NK-92 treated with Interleukin-12 subunit alpha and Interleukin-12 subunit beta, amount 100 ng/mL, for 24 hours (cell line): ENCODE results near the gene DIDO1.

Experiments used
- DNase-seq: peaks from one replicate; lab custom pipeline; 2025; lab: John Stamatoyannopoulos, UW

DIDO1 gene

GRCh38 chr20:62950741-62951140 is 24.4 kb upstream of the DIDO1 start:
- DNase-seq = no peak

DNA sequence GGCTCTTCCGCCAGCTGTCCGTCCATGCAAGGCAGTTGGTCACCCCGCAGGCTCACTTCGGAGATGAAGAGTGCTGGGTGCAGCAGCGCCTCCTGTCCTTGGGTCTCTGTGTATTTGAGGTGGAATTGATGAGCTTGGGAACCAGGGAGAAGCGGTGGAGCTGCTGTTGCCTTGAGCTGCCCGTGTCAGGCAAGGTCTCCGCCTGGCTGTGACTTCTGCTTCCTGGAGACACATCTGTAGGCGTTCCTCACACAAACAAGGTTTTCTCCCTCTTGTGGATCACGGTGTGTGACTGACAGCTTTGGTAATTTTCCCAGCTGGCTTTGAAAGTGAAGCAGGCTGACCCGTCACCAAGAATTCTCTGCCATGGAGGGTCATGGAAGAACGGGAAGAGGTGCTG is 23.7 kb upstream of the DIDO1 start:
- DNase-seq = no peak

- DNase-seq = no peak
Observed at GRCh38 chr20:62949153-62949821, 23.0 kb upstream of the DIDO1 start.

DNA sequence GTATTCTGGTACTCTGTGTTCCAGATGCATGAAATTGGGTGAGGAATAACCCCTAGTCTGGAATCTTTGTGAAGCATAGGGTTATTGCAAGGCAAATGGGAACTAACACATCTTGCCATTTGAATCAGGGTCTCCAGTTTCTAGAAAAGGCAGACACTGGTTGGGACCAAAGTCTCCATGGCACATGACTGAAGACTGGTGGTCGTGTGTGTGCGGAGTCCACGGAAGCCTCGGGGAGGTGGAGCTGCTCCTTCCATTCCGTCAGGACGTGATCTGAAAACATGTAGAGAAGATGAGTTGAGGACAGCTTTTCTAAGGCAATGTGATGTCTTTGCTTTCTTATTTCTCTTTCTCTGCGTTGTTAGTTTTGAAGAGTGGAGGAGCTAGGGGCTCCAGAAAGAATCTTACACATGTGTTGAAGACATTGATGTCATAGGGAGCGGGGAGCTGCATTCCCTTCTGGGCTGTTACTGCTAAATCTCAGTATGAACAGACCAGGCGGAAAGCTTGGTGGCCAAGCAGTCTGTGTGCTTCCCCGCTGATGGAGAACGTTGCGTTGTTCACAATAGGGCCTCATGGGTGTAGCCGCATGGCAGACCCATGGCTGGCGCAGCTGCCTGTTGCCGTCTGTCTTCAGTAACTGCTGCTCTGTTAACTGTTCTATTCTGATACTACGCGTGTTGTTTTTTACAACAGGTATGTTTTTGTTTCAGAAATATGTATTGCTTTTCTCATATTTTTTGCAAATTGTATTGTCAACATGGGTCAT is 21.4 kb upstream of the DIDO1 start:
- no peak for DNase-seq

- DNase-seq = no peak
Observed at GRCh38 chr20:62946918-62947317, 20.6 kb upstream of the DIDO1 start.

DNA sequence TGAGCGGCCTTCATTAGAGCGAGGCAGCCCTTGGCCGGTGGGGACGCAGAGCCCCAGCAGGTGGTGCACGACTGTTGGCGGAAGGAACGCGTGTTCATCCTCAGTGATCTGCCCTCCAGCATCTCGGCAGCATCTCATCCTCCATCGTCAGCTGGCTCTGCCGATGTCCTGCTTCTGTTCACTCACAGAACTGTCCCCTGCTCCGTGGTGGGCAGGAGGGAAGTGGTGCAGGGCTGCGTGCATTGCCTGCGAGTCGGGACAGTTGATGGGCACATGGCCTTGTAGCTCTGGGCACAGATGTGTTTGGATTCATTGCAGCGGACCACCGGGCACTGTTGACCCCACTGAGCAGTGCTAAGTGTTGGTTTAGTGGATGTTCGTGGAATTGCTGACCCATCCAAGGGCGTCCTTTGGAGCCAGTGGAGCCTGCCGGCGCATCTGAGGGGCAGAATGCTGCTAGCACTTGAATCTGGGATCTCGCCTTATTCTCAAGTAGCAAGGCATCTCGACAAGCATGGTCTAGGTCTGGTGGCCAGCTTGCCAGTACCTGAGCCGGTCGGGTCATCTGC is 19.6 kb upstream of the DIDO1 start:
- no peak for DNase-seq

DNA sequence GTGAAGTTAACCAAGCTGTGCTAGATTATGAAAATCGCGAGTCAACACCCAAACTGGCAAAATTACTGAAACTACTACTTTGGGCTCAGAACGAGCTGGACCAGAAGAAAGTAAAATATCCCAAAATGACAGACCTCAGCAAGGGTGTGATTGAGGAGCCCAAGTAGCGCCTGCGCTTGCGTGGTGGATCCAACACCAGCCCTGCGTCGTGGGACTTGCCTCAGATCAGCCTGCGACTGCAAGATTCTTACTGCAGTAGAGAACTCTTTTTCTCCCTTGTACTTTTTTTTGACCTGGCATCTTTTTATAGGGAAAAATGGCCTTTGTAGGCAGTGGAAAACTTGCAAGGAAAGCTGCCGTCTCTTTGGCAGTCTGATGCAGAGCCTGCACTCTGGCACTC is 18.4 kb upstream of the DIDO1 start:
- no peak for DNase-seq

DNA sequence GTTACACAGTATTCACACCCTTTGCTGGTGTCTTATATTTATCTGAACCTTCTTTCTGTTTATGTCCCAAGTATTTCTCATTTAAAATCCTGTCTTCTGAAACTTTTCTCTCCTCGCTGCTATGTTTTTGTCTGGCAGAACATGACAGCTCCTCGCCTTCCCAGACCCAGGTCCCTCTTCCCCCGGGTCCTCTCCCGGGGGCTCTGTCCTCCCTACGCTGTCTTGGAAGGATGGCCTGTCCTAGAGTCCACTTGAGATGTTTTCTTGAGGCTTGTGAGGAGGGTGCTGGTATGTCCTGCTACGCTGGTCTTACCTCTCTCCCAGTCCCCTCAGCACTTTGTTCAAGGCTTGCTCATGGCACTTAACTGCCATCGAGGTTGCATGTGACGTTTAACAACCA is 17.9 kb upstream of the DIDO1 start:
- no peak for DNase-seq

GRCh38 chr20:62943396-62943795 is 17.1 kb upstream of the DIDO1 start:
- DNase-seq = no peak

GRCh38 chr20:62942456-62942855 is 16.2 kb upstream of the DIDO1 start:
- no peak for DNase-seq

DNA sequence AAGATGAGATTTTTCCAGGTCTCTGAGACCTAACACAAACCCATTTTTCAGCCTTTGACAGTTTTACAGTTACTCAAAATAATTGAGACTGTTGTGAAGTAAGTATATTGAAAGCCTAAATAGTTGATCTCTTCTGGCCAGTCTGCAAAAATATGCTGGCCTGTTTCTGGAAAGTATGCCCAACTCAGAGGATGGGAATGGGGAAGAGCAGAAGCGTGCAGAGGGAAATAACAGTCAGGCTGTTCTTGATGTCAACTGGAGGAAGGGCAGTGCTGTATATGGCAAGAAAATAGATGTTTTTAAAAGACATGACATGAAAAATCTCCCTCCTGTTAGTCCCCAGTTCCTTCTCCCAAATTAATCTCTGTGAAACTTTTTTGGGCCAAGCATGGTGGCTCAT is 15.5 kb upstream of the DIDO1 start:
- no peak for DNase-seq

DNA sequence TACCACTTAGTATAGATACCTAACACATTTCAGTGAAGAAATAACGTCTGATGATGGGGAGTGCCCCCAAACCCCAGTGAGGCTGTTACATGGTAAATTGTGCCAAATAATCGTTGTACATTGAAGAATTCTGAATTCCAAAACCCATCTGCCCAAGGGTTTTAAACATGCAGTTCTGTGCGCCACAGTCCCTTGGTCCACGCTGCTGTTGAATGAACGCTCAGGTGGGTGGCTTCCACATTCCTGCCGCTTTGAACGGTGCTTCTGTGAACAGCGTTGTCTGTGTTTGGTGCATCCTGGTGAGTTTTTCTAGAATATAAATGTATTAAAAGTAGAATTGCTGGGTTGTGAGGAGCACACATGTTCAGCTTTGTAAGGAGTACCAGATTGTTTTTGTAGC is 14.6 kb upstream of the DIDO1 start:
- no peak for DNase-seq

DNA sequence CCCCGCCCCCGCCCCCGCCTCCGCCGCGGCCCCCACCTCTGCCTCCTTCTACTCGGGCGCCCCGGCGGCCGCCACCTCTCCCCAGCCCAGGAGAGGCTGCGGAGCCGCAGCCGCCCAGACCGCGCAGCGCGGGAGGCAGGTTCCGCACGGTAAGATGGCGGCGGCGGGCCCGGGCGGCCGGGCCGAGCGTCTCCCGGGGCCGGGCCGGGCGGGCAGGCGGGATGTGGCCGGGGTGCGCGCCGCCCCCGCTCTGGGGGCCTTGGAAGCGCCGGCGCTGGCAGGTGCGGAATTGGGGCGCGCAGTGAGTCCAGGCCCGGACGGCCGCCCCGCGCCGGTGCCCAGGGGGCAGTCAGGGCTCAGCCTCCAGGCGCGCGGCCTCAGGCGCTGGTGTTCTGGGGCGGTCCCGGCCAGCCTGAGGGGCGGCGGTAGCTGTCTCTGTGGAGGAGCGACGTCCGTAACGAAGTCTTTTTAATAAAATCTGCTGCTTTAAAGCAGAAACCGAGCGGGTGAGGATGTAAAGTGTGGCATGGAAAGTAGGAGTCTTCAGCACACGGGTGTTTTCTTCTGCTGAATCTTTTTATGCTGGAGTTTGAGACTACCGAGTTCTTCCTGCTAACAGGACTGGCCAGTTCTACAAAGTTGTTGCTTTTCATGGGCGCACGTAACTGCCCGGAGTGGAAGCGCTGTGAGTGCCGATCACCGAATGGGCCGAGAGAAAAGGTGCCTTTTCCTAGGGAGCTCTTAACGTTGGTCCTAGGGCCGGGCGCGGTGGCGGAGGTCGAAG is 12.0 kb upstream of the DIDO1 start, which contains the start of gene GID8:
Gene GID8, plus strand, starts transcription at position 43 of the 784 bp plus-strand sequence. CDS start 3,356 bp downstream, outside the sequence.
- DNase-seq = no peak

DNA sequence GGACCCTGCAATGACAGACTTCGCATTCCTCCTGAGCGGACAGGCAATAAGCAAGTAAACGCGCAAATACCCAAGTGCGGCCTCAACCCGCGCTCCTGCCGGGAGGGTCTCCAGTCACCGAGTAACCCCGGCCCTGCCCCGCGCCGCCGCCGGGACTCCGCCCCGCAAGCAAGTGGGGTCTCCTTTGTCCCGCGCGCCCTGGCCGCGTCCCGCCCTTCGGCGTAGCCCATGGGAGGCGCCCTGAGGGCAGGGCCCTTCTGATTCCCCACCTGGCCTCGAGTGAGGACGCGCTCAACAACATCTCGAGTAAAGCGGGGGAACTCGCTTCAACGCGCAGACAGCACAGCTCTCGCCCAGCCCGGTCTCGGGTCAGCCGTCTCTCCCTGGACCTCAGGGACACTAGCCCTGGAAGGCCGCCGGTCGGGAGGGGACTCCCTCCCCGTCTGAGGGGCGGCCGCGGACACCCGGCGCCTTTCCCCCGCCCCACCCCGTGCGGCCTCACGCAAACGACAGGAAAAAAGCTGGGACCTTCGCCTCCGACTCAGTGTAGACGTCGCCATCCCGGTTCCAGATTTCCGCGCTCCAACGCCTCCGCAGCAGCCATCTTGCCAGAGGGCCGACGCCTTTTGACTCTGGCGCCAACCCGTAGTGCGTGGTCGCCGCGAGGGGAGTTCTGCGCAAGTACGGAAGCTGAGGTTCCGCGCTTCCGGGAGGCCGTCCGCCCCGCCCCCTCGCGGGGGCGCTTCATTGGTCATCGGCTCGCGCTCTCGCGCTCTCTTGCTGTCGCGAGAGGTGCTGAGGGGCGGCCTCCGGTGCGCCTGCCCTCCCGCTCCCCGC is 11.2 kb upstream of the DIDO1 start:
- DNase-seq = peak; percentile 94

DNA sequence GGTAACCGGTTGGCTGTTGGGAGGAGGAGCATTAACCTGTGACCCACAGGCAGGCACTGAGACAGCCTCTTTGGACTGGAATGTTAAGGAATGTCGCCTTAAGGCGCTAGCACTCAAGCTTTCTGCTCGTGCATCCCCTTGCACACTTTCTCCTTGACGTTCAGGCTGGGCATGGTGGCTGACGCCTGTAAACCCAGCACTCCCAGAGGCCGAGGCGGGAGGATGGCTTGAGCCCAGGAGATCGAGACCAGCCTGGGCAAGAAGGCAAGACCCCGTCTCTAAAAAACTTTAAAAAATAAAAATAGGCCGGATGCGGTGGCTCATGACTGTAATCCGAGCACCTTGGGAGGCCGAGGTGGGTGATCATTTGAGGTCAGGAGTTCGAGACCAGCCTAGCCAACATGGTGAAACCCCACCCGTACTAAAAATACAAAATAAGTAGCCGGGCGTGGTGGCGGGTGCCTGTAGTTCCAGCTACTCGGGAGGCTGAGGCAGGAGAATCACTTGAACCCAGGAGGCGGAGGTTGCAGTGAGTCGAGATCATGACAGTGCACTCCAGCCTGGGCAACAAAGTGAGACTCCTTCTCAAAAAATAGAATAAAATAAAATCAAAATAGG is 9.8 kb upstream of the DIDO1 start:
- DNase-seq = no peak

GRCh38 chr20:62935204-62935967 is 9.1 kb upstream of the DIDO1 start:
- no peak for DNase-seq

DNA sequence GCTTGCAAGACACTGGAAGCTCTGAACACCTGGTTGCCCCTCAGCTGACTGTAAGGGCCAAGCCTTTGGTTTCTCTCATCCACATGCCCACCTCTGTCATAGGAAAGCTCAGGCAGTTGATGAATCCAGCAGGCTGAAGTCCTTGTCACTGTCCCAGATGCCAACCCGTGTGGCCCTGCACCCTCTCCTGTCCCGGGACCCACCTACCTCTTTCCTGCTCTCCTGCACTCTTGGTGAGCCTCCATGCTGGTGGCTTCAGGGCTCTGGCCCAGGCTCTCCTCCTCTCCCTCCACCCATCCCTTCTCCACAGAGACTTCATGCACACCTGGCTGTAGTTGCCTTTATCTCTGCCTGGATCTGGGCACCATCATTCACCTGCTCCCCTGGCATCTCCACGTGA is 7.7 kb upstream of the DIDO1 start:
- no peak for DNase-seq

GRCh38 chr20:62931464-62931863 is 5.2 kb upstream of the DIDO1 start:
- no peak for DNase-seq

DNA sequence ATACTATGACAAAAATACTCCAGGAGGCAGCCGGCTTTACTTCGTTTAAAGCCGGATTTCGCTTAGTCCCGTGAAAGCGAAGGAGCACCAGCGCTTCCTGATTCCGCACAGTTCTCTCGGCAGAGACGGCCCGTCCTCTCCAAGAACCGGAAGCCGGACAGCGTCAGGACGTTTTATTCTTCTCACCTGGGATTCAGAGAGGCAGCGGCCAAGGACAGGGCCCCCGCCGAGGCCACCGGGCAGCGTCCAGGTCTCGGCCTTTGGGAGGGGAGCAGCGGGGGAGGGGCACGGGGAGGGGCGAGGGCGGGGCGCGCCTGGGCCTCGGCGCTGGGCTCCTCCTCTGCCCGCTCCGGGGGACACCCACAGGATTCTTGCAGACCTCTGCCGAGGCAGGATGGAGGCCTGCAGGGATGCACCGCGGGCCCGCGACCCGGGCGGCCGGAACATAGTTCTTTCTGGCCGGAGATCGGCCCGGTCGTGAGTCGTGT is 2.8 kb upstream of the DIDO1 start:
- no peak for DNase-seq

DNA sequence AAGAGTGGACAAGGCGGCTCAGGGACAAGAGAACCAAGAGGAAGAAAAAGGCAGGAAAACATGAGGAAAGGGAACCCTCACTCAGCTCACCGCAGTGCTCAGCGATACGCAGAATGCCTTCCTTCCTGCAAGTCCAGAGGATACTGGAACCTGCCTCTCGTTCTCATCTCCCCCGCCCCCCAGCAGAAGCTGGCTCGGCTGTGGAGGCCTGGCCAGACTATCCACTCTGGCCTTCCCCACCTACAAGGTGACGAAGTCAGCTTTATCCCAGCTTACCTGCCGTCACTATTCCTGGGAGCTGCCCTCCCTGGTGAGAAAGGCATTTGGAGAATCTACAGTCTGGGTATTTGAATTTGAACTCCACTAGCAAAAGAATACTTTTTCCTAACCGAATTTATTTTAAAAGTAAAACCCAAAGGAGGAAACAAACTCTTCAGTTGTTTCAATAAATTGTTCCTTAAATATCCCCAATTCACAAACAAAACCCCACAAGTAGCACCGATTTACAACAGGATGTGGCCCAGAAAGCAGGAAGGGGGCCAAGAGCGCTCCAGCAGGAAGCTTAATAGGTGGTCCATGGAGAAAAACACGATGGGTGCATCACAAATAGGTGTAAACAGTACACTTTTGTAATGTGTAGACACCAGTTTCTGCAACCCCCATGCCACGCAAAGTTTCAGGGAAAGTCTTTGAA is 2.1 kb upstream of the DIDO1 start:
- no peak for DNase-seq
